ENCODE data around the gene ANOS1. TPM values are rescaled to one million over a fixed set of nuclear protein-coding genes. Genes with fewer than 3 reads are reported as not detected.

ANOS1 gene
- total RNA-seq, 1 donor from 2014 or later: 0.08 TPM

DNA sequence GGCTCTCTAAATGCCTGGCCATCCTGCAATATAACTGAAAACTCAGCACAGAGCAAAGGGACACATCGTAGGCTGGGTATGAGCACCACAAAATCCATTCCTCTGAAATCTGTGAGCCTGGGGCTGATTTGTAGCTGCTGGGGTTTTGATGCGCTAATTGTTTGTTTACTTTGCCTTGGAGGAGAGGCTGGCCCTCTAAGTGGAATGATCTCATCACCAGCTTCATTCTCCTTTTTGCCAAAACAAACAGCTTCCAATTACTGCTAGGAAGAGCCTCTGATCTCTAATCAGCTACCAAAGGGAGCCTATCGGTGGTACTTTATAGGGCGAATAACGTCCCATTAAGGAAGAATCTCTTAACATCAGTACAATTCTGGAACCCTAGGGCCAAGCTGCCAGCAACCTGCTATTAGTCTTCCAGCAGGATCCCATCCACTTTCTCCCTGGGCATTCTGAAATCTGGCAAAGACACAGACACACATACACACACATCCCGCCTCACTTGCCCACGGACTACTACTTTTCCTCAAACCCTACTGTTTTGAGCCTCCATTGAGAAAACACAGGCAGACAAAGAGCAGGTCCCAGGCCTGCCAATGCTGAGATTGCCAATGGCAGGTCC is 5.8 kb downstream of the ANOS1 start:
- peaks cover 31% of the 10 kb centered on the region for H3K27me3 Mint-ChIP-seq (ENCODE audit: unreplicated experiment)
- H3K27ac Mint-ChIP-seq (ENCODE audit: unreplicated experiment): no peak overlapping the region
- no peak overlapping the region for H3K4me3 Mint-ChIP-seq (ENCODE audit: unreplicated experiment)
- DNase-seq (ENCODE audit: extremely low spot score, unreplicated experiment): no peak
- H3K9me3 Mint-ChIP-seq (ENCODE audit: unreplicated experiment): no peaks in the 10 kb centered on the region
- TF ChIP-seq, protein P1, sequence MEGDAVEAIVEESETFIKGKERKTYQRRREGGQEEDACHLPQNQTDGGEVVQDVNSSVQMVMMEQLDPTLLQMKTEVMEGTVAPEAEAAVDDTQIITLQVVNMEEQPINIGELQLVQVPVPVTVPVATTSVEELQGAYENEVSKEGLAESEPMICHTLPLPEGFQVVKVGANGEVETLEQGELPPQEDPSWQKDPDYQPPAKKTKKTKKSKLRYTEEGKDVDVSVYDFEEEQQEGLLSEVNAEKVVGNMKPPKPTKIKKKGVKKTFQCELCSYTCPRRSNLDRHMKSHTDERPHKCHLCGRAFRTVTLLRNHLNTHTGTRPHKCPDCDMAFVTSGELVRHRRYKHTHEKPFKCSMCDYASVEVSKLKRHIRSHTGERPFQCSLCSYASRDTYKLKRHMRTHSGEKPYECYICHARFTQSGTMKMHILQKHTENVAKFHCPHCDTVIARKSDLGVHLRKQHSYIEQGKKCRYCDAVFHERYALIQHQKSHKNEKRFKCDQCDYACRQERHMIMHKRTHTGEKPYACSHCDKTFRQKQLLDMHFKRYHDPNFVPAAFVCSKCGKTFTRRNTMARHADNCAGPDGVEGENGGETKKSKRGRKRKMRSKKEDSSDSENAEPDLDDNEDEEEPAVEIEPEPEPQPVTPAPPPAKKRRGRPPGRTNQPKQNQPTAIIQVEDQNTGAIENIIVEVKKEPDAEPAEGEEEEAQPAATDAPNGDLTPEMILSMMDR (IDR thresholded peaks at IDR 0.05): no peak
- peaks cover 3% of the 10 kb centered on the region for H3K4me1 Mint-ChIP-seq (ENCODE audit: unreplicated experiment)
- H3K36me3 Mint-ChIP-seq (ENCODE audit: unreplicated experiment): no peaks in the 10 kb centered on the region

DNA sequence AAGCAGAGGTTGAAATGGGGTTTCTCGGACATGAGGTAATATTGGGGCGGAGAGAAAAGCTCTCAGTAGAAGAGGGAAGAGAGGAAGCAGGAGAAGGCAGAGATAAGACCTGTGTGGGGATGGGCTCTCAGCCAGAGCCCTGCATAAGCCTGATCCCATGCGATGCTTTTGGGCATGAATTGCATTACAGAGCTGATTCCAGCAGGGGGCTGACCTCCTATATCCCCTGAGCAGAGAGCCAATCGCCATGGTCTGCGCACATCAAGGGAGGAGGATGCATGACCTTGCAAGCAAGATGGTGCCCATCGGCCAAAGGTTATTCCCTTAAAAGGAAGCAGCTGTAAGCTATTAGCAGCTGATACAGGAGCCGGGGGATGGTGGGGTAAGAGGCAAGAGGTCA is 7.6 kb downstream of the ANOS1 start:
- no peak overlapping the region for H3K27ac Mint-ChIP-seq (ENCODE audit: unreplicated experiment)
- peaks cover 17% of the 10 kb centered on the region for H3K27me3 Mint-ChIP-seq (ENCODE audit: unreplicated experiment)
- TF ChIP-seq, protein P1 (IDR thresholded peaks at IDR 0.05): peak; percentile 5

DNA sequence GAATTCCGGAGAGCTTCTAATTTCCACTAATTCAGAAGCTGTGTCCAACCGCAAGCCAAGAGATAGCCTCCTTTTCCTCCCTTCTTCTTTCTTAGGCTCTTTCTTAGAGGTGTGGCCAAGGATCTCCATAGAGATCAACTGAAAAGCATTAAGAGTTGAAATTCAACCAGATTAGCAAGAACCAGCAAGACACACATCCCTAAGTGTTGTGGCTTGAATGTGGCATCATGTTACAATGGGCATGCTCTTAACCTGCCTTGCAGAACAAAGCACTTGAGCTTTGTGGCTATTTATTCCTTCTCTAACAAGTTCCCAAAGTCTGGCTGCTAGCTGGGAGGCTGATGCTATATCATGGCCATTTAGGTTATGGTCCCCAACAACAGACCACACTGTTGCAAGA is 10.4 kb downstream of the ANOS1 start:
- no peaks in the 10 kb centered on the region for H3K4me1 Mint-ChIP-seq (ENCODE audit: unreplicated experiment)
- no peak overlapping the region for H3K27ac Mint-ChIP-seq (ENCODE audit: unreplicated experiment)
- peaks cover 4% of the 10 kb centered on the region for H3K9me3 Mint-ChIP-seq (ENCODE audit: unreplicated experiment)
- no peak for DNase-seq (ENCODE audit: extremely low spot score, unreplicated experiment)
- TF ChIP-seq, protein P1 (IDR thresholded peaks at IDR 0.05): no peak
- peaks cover 12% of the 10 kb centered on the region for H3K27me3 Mint-ChIP-seq (ENCODE audit: unreplicated experiment)
- H3K4me3 Mint-ChIP-seq (ENCODE audit: unreplicated experiment): no peak overlapping the region
- H3K36me3 Mint-ChIP-seq (ENCODE audit: unreplicated experiment): no peaks in the 10 kb centered on the region

More for the DNA sequence above, 7.6 kb downstream of the ANOS1 start:
- Mint-ChIP-seq H3K4me3 (ENCODE audit: unreplicated experiment) (no peak overlapping the region), H3K9me3 (ENCODE audit: unreplicated experiment) (no peaks in the 10 kb centered on the region), H3K4me1 (ENCODE audit: unreplicated experiment) (no peaks in the 10 kb centered on the region), H3K36me3 (ENCODE audit: unreplicated experiment) (no peaks in the 10 kb centered on the region)
- no peak for DNase-seq (ENCODE audit: extremely low spot score, unreplicated experiment)

DNA sequence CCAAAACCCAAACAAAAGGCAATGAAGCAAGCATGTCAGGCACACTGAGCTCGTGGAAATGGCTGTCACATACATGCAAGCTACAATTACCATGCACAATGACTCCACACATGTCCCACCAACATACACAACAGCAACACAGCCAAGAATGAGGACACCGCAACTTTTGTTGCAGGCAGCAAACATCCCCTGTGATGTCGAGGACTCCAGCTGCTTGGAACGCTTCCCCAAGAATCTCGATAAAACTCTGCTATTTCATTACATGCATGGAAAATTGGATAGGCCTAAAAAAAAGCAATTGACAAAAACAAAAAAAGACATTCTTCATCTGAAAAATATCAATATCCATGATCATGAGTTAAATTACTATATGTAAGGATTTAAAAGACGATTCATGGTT is 11.8 kb downstream of the ANOS1 start:
- TF ChIP-seq, protein P1 (IDR thresholded peaks at IDR 0.05): no peak
- Mint-ChIP-seq H3K27me3 (ENCODE audit: unreplicated experiment) (peaks cover 12% of the 10 kb centered on the region), H3K4me1 (ENCODE audit: unreplicated experiment) (no peaks in the 10 kb centered on the region), H3K4me3 (ENCODE audit: unreplicated experiment) (no peak overlapping the region), H3K9me3 (ENCODE audit: unreplicated experiment) (peaks cover 5% of the 10 kb centered on the region), H3K27ac (ENCODE audit: unreplicated experiment) (no peak overlapping the region), H3K36me3 (ENCODE audit: unreplicated experiment) (no peaks in the 10 kb centered on the region)
- no peak for DNase-seq (ENCODE audit: extremely low spot score, unreplicated experiment)

DNA sequence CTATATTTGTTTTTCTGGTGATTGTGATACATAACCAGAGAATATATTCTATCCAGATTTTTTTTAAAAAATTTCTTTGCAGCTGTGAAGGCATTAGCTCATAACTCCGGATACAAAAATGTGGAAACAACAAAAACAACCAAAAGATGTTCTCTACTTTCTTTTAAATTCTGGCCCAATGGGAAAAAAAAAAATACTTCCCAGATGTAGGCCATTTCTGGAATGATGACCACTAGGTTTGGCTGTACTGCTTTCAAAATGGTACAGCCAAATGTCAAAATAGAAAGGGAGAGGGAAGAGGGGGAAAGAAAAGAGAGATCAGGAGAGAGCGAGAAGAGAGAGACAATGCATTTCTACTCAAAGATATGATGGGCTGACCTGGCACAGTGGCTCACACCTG is 14.6 kb downstream of the ANOS1 start:
- H3K27me3 Mint-ChIP-seq (ENCODE audit: unreplicated experiment): peaks cover under 1% of the 10 kb centered on the region
- H3K4me3 Mint-ChIP-seq (ENCODE audit: unreplicated experiment): no peak overlapping the region
- H3K9me3 Mint-ChIP-seq (ENCODE audit: unreplicated experiment): peaks cover 5% of the 10 kb centered on the region

More for the DNA sequence above, 14.6 kb downstream of the ANOS1 start:
- DNase-seq (ENCODE audit: extremely low spot score, unreplicated experiment): no peak
- H3K4me1 Mint-ChIP-seq (ENCODE audit: unreplicated experiment): no peaks in the 10 kb centered on the region
- no peak overlapping the region for H3K27ac Mint-ChIP-seq (ENCODE audit: unreplicated experiment)
- no peaks in the 10 kb centered on the region for H3K36me3 Mint-ChIP-seq (ENCODE audit: unreplicated experiment)
- TF ChIP-seq, protein P1 (IDR thresholded peaks at IDR 0.05): no peak
